Measurements from ENCODE around the gene RP9.

Gene RP9

DNA sequence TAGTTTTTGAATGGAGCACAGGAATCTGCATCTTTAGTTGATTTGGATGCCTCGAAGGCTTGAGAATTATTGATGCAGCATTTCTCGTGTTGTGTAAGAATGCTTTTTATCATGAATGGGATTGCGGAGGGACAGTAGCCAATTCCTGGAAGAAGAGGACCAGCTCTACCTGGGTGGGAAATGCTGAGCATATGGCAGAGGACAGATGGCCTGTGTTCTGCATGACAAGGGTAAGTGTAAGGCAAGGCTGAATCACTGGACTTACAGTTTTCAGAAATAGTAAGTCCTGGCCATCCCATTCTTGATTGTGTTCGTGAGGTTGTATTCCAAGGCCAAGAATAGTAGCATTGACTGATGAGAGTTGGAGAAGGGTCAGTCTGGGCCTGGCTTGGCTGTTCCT is 15.9 kb downstream of the RP9 start:
- TF ChIP-seq, protein P1, sequence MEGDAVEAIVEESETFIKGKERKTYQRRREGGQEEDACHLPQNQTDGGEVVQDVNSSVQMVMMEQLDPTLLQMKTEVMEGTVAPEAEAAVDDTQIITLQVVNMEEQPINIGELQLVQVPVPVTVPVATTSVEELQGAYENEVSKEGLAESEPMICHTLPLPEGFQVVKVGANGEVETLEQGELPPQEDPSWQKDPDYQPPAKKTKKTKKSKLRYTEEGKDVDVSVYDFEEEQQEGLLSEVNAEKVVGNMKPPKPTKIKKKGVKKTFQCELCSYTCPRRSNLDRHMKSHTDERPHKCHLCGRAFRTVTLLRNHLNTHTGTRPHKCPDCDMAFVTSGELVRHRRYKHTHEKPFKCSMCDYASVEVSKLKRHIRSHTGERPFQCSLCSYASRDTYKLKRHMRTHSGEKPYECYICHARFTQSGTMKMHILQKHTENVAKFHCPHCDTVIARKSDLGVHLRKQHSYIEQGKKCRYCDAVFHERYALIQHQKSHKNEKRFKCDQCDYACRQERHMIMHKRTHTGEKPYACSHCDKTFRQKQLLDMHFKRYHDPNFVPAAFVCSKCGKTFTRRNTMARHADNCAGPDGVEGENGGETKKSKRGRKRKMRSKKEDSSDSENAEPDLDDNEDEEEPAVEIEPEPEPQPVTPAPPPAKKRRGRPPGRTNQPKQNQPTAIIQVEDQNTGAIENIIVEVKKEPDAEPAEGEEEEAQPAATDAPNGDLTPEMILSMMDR (conservative IDR thresholded peaks at IDR 0.05; ENCODE audit: control insufficient read depth, insufficient read depth, low read depth, low read length): no peak
- DNase-seq (ENCODE audit: low read depth): no peak

DNA sequence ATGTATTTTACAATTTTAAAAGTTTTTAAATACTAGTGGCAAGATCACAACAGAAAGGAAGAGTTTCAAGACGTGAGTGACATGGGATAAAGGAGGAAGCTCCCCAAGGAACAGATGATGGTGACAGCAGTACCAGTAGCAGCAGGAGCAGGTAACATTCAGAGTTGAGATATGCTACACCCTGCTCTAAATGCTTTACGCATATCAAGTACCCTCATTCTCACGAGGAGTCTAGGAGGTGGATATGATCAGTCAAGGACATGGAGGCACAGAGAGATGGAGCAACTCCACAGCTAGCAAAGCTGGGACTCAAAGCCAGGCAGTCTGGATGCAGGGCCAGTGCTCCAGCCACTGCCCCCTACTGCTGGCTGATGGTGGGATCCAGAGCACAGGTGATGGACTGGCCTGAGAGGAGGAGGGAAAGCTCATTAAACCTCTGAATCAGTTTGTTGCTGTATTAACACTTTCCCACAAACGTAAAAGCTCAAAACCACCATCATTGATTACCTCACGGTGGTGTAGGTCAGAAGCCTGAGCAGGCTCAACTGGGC is 17.5 kb downstream of the RP9 start:
- TF ChIP-seq, protein P1 (conservative IDR thresholded peaks at IDR 0.05; ENCODE audit: control insufficient read depth, insufficient read depth, low read depth, low read length): no peak
- DNase-seq (ENCODE audit: low read depth): no peak
- no peak overlapping the region for H3K4me3 ChIP-seq (ENCODE audit: control insufficient read depth, low read depth, low read length)

More for the DNA sequence above, 15.9 kb downstream of the RP9 start:
- H3K4me3 ChIP-seq (ENCODE audit: control insufficient read depth, low read depth, low read length): no peak overlapping the region

DNA sequence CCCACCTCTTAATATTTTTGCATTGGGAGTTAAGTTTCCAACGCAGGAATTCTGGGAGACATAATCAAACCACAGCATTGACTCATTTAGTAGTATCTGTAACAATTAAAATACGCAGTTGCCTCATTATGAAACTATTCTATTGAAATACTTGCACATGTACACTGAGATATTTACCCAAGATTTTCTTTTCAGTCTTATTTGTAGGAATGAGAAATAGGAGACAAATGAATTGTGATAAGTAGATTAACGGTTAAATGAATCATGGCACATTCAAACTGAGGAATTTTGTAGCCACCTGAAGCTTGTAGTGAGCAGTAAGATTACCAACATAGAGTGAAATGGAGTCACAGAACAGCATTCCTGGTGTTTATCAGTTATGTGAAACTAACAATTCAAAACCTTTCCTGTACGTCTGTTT is 18.1 kb downstream of the RP9 start:
- TF ChIP-seq, protein P1 (conservative IDR thresholded peaks at IDR 0.05; ENCODE audit: control insufficient read depth, insufficient read depth, low read depth, low read length): no peak
- DNase-seq (ENCODE audit: low read depth): peak; percentile 18
- H3K4me3 ChIP-seq (ENCODE audit: control insufficient read depth, low read depth, low read length): no peak overlapping the region

DNA sequence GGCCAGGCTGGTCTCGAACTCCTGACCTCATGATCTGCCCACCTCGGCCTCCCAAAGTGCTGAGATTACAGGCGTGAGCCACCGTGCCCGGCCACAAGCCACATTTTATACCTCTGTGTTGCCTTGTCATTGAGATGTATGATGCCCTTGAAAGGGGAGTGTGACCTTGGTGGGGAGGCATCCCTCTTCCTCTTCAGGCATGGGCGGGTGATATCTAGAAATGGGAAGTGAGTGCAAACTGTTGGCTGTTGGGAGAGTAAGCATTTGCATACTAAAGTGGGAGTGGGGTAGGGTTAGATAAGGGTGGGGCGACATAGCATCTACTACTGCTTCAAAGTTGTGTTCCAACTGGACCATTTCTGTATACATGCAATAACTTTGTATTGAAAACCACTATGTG is 20.1 kb downstream of the RP9 start:
- H3K4me3 ChIP-seq (ENCODE audit: control insufficient read depth, low read depth, low read length): no peak overlapping the region
- TF ChIP-seq, protein P1 (conservative IDR thresholded peaks at IDR 0.05; ENCODE audit: control insufficient read depth, insufficient read depth, low read depth, low read length): no peak
- no peak for DNase-seq (ENCODE audit: low read depth)

DNA sequence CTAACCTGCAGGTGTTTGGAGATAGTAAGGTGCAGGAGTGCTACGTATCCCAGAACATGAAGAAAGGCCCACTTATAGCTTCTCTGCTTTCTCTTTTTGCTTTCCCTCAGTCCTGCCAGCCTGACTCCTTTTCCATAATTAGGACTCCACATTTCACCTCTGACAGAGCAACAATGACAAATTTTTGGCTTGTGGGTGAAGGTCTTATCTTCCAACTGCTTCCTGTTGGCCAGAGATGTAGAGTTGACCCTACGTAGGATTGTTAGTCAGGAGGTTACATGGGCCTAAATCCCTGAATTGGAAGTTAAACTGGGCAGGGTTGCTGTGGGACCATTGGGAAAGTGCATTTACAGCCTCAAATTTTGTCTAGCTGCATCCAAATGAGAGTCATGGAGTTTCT is 21.3 kb downstream of the RP9 start:
- TF ChIP-seq, protein P1 (conservative IDR thresholded peaks at IDR 0.05; ENCODE audit: control insufficient read depth, insufficient read depth, low read depth, low read length): no peak
- H3K4me3 ChIP-seq (ENCODE audit: control insufficient read depth, low read depth, low read length): no peak overlapping the region
- no peak for DNase-seq (ENCODE audit: low read depth)

DNA sequence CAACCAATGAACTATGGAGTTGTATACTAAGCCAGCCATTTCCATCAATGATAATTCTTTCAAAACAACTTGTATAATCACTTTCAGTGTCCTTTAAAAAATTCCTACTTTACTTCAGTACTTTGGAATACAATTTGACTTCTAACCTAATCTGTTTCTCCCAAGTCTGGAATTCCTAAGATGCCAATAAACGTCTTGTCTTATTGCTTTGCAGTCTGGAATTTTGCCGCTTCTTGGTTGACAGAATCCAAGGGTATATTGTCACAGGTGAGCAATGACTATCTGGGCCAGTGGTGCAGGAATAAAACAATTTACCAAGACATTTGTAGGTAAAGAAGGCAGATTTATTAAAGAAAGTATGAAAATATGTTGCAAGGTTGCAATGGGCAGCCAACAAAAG is 21.8 kb downstream of the RP9 start:
- H3K4me3 ChIP-seq (ENCODE audit: control insufficient read depth, low read depth, low read length): no peak overlapping the region
- no peak for DNase-seq (ENCODE audit: low read depth)
- TF ChIP-seq, protein P1 (conservative IDR thresholded peaks at IDR 0.05; ENCODE audit: control insufficient read depth, insufficient read depth, low read depth, low read length): no peak

All from fibroblast of mammary gland (primary cell).